HG03039 (cell line): ENCODE results near the gene RYR1.
"Not testable (repeated sequence)": the region's sequence is repeated elsewhere in the genome, so short reads cannot be mapped to it uniquely, and the experiment has no call there.

Source experiments
- ATAC-seq: cut with Tn5 transposase; IDR thresholded peaks from one replicate; pipeline ENCODE4 v1.9.1; 2021; ENCODE audit warnings: mild to moderate bottlenecking, moderate library complexity; ENCODE audit not compliant: unreplicated experiment

RYR1 gene

GRCh38 chr19:38537071-38537936, 103.8 kb downstream of the RYR1 start:
- no peak for ATAC-seq

DNA sequence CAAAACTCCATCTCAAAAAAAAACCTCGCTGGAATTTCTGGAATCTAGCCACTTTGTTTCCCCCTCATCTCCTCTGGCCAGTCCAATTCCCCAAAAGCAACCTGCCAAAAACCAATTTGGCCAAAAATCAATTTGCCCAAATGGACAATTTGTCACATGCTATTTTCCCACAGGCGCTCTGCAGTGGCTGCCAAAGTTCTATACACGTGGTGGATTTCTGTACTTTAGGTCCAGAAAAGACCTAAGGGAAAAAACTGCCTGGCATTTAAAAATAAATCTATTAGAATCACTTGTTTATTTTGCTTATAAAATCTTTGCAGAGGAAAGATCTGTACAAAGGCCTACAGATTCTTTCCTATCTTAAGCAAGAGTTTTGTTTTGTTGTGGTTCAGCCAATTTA, 104.9 kb downstream of the RYR1 start:
- ATAC-seq, result no peak

DNA sequence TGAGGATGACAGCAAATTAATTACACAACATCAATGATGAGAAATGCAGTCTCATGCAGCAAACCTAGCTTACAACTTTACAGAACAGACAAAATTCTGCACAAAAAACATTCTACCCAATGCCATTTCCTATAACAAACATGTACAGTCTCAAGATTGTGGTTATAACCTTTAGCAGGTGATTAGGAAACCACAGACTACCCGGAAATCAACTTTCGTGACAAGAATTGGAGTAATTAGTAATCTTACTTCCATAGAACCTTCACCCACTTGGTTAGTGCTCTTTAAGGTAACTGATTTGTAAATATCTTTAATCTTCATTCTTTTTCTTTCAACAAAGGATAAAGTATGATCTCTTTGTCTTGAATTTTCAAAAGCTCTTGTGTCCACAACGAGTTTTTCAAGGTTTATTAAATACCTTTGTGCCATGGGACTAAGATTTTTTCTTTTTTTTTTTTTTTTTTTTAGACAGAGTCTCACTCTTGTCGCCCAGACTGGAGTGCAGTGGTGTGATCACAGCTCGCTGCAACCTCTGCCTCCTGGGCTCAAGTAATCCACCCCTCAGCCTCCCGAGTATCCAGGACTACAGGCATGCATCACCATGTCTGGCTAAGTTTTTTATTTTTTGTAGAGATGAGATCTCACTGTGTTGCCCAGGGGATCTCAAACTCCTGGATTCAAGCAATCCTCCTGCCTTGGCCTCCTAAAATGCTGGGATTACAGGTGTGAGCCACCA, 105.5 kb downstream of the RYR1 start:
- no peak for ATAC-seq

DNA sequence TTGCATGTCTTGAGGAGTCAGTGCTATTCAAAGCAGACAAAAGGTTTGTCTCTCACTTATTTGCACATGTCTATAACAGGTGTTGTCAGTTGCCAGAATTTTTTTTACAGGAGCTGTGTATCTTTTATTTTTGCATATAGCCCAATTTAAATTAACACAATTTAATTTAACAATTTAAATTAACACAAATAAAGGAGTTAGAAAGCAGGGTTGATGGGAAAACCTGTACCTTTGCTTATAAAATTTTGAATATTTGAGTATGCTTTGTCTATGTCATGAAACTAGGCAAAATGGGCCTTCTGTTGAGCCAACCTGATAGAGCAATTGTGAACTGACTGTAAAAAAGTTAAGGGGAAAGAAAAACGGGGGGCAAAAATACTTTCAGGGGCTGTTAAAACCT, 106.3 kb downstream of the RYR1 start:
- no peak for ATAC-seq

DNA sequence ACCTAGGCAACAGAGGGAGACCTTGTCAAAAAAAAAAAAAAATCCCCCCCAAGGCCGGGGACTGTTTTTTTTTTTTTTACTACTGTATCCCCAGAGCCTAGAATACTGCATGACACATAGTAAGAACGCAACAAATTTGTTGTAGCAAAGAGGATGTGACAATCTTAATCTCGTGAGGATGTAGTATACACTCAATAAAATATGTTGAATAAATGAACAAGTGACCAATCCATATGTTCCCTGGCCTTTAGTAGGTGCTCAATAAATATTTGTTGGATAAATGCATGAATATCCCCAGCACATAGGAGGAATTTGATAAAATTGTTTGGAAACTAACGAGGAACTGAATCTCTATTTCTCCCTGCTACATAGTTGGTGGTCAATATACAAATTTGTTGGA, 108.5 kb downstream of the RYR1 start:
- ATAC-seq, result no peak

- no peak for ATAC-seq
Measured at GRCh38 chr19:38543286-38543806, 109.9 kb downstream of the RYR1 start.

DNA sequence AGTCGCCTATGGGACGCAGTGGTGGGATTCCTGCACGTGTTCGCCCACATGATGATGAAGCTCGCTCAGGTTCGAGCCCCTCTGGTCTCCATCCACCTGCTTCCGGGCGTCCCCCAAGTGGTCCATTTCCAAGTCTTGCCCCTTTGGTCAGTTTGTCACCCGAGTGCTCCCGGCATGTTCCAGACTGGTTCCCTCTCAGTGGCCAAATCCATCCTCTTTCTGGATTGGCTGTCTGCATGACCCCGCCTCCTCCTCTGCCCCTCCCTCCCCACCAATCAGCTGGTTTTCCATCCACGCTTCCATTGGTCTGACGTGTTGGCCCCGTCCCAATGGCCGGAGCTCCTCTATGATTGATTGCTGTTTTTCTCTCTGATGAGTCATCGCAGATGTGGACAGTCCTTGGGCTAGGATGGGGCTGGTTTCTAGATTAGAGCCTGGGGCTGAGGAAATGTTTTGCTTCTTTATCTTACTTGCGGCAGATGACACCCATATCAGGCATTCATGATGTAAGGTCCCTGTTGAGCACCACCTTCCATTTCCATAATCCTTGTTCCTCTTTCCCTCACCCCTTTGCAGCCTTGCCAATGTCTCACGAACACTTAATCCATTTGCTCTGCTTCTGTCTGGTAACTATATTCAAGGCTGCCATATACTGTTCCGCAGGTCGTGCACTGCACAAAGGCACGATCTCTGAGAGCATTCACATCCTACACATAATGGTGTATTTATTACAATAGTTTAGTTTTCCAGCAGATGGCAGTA, 110.5 kb downstream of the RYR1 start:
- ATAC-seq, result no peak

- ATAC-seq, result no peak
Measured at GRCh38 chr19:38544569-38545315, 111.3 kb downstream of the RYR1 start.

DNA sequence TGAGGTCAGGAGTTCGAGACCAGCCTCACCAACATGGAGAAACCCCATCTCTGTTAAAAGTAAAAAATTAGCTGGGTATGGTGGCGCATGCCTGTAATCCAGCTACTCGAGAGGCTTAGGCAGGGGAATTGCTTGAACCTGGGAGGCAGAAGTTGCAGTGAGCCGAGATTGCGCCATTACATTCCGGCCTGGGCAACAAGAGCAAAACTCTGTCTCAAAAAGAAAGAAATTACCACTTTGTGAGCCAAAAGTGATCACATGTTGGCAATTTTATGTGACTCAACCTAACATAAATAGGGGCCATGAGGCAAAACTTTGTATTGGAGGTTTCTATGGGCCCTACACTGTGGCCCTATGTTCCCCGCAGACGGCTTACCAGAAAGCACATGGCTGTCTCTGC, 112.1 kb downstream of the RYR1 start:
- ATAC-seq, result no peak

GRCh38 chr19:38547421-38547820, 113.9 kb downstream of the RYR1 start:
- ATAC-seq, result no peak

DNA sequence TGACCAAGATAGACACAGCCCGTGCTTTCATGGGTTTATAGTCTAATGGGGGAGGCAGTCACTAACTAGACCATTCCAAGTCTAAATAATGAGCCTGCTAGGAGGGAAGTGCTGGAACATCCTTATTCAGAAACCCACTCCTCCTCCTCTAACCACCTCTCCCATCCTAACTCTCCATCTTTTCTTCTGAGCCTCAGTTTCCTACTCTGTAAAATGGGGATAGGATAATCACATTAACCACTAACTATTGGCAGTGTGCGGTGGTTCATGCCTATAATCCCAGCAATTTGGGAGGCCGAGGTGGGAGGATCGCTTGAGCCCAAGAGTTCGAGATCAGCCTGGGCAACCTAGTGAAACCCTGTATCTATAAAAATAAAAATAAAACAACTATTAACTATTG, 115.6 kb downstream of the RYR1 start:
- ATAC-seq, result no peak

DNA sequence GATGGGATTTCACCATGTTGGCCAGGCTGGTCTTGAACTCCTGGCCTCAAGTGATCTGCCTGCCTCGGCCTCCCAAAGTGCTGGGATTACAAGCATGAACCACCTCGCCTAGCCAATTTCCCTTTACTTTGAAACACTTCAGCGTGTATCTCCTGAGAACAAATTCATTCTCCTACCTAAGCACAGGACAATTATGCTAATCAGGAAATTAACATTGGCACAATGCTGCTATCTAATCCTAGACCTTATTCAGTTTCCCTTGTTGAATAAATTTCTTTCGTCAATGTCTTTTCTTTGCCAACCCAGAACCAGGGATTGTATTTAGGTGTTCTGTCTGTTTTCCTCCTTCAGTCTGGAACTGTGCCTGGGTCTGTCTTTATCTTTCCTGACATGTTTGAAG, 116.5 kb downstream of the RYR1 start:
- ATAC-seq, result no peak

DNA sequence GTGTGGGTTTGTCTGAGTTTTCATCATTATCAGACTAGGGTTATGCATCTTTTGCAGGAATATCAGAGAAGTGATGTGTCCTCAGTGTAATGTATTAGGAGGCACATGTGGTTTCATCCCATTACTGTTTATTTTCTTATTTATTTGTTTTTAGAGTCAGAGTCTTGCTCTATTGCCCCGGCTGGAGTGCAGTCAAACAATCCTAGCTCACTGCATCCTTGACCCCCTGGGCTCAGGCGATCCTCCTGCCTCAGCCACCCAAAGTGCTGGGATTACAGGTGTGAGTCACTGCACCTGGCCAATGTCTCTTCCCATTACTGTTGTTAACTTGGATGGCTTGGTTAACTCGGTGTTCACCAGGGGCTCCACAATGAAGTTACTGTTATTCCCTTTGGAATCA, 116.9 kb downstream of the RYR1 start:
- no peak for ATAC-seq

DNA sequence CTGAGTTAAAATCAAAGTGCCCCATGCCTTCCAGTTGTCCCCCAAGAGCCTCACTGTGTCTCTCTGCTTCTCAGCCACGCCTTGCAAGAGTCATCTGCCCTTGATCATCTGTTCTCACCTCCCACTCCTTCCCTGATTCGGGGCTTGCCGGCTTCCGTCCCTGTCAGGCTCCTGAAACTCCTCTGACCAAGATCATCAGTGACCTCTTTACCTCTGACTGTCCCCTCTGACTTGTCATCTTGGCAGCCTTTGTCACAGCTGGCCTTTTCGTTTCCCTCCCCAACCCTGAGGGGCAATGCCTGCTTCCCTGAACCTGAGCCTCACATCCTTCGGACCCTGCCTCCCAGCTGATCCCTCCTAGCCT, 117.9 kb downstream of the RYR1 start:
- ATAC-seq, result no peak

- ATAC-seq, result not testable (repeated sequence)
Measured at GRCh38 chr19:38553239-38553638, 119.7 kb downstream of the RYR1 start.

DNA sequence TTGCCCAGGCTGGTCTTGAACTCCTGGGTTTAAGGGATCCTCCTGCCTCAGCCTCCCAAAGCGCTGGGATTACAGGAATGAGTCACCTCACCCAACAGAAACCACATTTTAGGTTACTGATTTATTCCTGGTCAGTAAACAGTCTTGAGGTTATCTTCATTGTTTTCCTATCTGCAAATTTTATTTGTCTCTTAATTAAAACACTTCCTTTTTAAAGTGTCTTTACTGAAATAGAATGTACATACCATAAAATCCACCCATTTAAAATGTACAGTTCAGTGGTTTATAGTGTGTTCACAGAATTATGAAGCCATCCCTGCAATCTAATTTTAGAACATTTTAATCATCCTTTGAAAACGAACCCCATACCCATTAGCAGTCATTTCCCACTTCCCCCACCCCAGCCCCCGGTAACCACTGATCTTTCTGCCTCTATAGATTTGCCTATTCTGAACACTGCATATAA, 121.2 kb downstream of the RYR1 start:
- no peak for ATAC-seq

DNA sequence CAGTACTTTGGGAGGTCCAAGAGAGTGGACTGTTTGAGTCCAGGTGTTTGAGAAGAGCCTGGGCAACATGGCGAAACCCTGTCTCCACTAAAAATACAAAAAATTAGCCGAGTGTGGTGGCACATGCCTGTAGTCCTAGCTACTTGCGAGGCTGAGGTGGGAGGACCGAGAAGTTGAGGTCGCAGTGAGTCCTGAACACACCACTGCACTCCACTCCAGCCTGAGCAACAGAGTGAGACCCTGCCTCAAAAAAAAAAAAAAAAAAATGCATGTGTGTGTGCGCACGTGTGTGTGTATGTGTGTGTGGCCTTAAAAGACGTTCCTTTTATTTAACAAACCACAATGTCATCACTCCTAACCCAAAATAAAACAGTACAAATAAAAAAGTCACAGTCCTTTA, 121.7 kb downstream of the RYR1 start:
- no peak for ATAC-seq

DNA sequence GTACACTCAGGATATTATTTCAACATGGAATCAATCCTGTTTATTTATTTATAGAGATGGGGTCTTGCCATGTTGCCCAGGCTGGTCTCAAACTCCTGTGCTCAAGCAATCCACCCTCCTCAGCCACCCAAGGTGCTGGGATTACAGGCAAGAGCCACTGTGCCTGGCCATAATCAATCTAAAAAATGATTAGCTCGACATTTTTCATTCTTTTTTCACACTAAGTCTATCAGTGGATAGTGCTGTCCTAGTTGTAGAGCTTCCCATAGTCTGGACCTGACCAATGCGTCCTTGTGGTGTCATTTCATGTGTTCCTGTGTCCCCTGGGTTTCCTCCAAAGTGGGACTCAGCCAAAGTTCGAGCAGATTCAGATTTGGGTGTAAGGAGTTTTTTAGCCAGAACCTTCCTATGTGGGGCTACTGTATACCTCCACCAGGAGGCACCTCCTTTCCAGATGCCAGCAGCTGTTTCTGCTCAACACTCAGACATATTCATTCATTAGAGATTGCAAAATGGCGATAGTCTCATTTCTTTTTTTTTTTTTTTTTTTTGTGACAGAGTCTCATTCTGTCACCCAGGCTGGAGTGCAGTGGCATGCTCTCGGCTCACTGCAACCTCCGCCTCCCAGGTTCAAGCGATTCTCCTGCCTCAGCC, 123.2 kb downstream of the RYR1 start:
- ATAC-seq, result no peak

GRCh38 chr19:38557205-38557799, 123.8 kb downstream of the RYR1 start:
- ATAC-seq, result peak; percentile 43

DNA sequence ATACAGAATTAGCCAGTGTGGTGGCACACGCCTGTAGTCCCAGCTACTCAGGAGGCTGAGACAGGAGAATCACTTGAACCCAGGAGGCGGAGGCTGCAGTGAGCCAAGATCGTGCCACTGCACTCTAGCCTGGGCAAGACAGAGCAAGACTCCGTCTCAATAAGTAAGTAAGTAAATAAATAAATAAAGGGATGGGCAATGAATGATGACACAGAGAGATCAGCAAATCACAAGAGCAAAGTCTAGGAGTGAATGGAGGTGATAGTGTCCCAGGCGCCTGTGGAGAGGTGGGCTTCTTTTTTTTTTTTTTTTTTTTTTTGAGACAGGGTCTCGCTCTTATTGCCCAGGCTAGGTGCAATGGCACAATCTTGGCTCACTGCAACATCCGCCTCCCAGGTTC, 125.4 kb downstream of the RYR1 start:
- not testable (repeated sequence) for ATAC-seq
